GM19043 (cell line): ENCODE data around the gene ATP5F1D.

ENCODE experiments used
- ATAC-seq: cut with Tn5 transposase; IDR thresholded peaks from one replicate; pipeline ENCODE4 v1.9.1; 2021; ENCODE audit warnings: low read depth; ENCODE audit not compliant: unreplicated experiment

ATP5F1D gene

GRCh38 chr19:1220477-1220930, 21.0 kb upstream of the ATP5F1D start:
- ATAC-seq, result no peak

GRCh38 chr19:1220976-1221903, 20.3 kb upstream of the ATP5F1D start:
- no peak for ATAC-seq

GRCh38 chr19:1221904-1222255, 19.7 kb upstream of the ATP5F1D start:
- ATAC-seq, result no peak

GRCh38 chr19:1222394-1222793, 19.2 kb upstream of the ATP5F1D start:
- no peak for ATAC-seq

- ATAC-seq, result no peak
Observed at GRCh38 chr19:1223018-1223855, 18.3 kb upstream of the ATP5F1D start.

GRCh38 chr19:1224047-1224825, 17.3 kb upstream of the ATP5F1D start:
- no peak for ATAC-seq

- ATAC-seq, result no peak
Observed at GRCh38 chr19:1224847-1225246, 16.7 kb upstream of the ATP5F1D start.

- ATAC-seq, result no peak
Observed at GRCh38 chr19:1225440-1226226, 15.9 kb upstream of the ATP5F1D start.

GRCh38 chr19:1226227-1226518, 15.4 kb upstream of the ATP5F1D start:
- no peak for ATAC-seq

GRCh38 chr19:1226522-1227303, 14.8 kb upstream of the ATP5F1D start:
- no peak for ATAC-seq

- ATAC-seq, result no peak
Observed at GRCh38 chr19:1227304-1228054, 14.1 kb upstream of the ATP5F1D start.

- ATAC-seq, result no peak
Observed at GRCh38 chr19:1228161-1228957, 13.2 kb upstream of the ATP5F1D start.

- no peak for ATAC-seq
Observed at GRCh38 chr19:1229056-1229923, 12.3 kb upstream of the ATP5F1D start.

- no peak for ATAC-seq
Observed at GRCh38 chr19:1229924-1230782, 11.4 kb upstream of the ATP5F1D start.

- no peak for ATAC-seq
Observed at GRCh38 chr19:1230783-1231489, 10.6 kb upstream of the ATP5F1D start.
